K562 (cell line): ENCODE measurements around the gene HIKESHI. TPM values are rescaled to one million over a fixed set of nuclear protein-coding genes. Genes with fewer than 3 reads are reported as not detected.

Experiments used
- ARID3B ChIP-seq: fragments of 250-450 bp; sonication (Bioruptor Pico); IDR thresholded peaks from 2 replicates; pipeline ENCODE4 v1.4.0; 2020; ENCODE audit warnings: borderline replicate concordance
- ASH1L ChIP-seq: fragments of 450-650 bp; IDR thresholded peaks from 2 replicates; pipeline ENCODE4 v1.6.1; 2018; ENCODE audit warnings: borderline replicate concordance, mild to moderate bottlenecking, low read depth; ENCODE audit not compliant: partially characterized antibody
- CHD1 ChIP-seq: fragments of 200-600 bp; sonication (generic); IDR thresholded peaks from one replicate; pipeline ENCODE4 v1.6.1; 2012; ENCODE audit warnings: mild to moderate bottlenecking, moderate library complexity, low read length, inconsistent platforms
- CXXC5 ChIP-seq: fragments of 250-450 bp; sonication (Bioruptor Pico); IDR thresholded peaks from 2 replicates; pipeline ENCODE4 v1.8.0; 2022; ENCODE audit warnings: inconsistent platforms, mild to moderate bottlenecking, moderate library complexity
- DIDO1 ChIP-seq: fragments of 450-650 bp; IDR thresholded peaks from 2 replicates; pipeline ENCODE4 v1.6.1; 2016; ENCODE audit warnings: low read depth, missing biosample characterization, missing genetic modification characterization
- DPF2 ChIP-seq: fragments of 450-650 bp; IDR thresholded peaks from 2 replicates; pipeline ENCODE4 v1.6.1; 2016
- GMEB1 ChIP-seq: fragments of 250-450 bp; sonication (Bioruptor Pico); IDR thresholded peaks from 2 replicates; pipeline ENCODE4 v1.4.0; 2020; ENCODE audit warnings: mild to moderate bottlenecking
- MTA1 ChIP-seq: fragments of 450-650 bp; IDR thresholded peaks from 2 replicates; pipeline ENCODE4 v1.6.1; 2017; ENCODE audit warnings: borderline replicate concordance
- NR0B1 ChIP-seq: fragments of 450-650 bp; IDR thresholded peaks from one replicate; pipeline ENCODE4 v1.6.1; 2018; ENCODE audit warnings: mild to moderate bottlenecking, moderate library complexity; ENCODE audit not compliant: partially characterized antibody
- RBBP5 ChIP-seq: fragments of 200-600 bp; sonication (generic); IDR thresholded peaks from 2 replicates; pipeline ENCODE4 v1.6.1; 2012; ENCODE audit warnings: borderline replicate concordance, mild to moderate bottlenecking, low read length, control low read depth, inconsistent platforms; ENCODE audit not compliant: insufficient read depth, poor library complexity, severe bottlenecking
- SMAD3 ChIP-seq: fragments of 450-650 bp; formaldehyde crosslinking; conservative IDR thresholded peaks from 2 replicates; pipeline ENCODE4 v1.4.0; 2020; ENCODE audit warnings: mild to moderate bottlenecking
- TBP ChIP-seq: optimal IDR thresholded peaks from 2 replicates; pipeline ENCODE3; 2011; ENCODE audit warnings: low read depth, low read length, improper control_type of control experiment
- ZFX ChIP-seq: sonication (generic); formaldehyde crosslinking; IDR thresholded peaks from 2 replicates; pipeline ENCODE4 v1.8.0; 2022; ENCODE audit warnings: mild to moderate bottlenecking, missing genetic modification reagents, moderate library complexity
- ZNF407 ChIP-seq: fragments of 450-650 bp; IDR thresholded peaks from 2 replicates; pipeline ENCODE4 v1.6.1; 2016; ENCODE audit warnings: low read depth
- polyA plus RNA-seq, 8 experiments: library from polyadenylated mRNA; depleted of rRNA in 4 of 8; stranded (reverse) in 5 of 8; unstranded in 3 of 8; fragments of >200 nt; fragmentation: Nextera tagmentation in 2 of 8; fragmentation: Illumina TruSeq in 1 of 8; extraction: Ambion mirVana in 2 of 8; extraction: Trizol in 1 of 8; gene quantifications; 2 replicates each; pipeline versions ENCODE4 v1.2.1 to v1.2.3, GENCODE V29; 2011 to 2014; ENCODE audit warnings: inconsistent platforms in 1 of 8, missing spikeins in 1 of 8
- total RNA-seq, 7 experiments: library from RNA; depleted of rRNA in 6 of 7; stranded (reverse); fragments of >200 nt in 6 of 7; fragmentation: Illumina TruSeq in 2 of 7; extraction: Trizol in 2 of 7; gene quantifications; 2 replicates each; pipeline versions ENCODE4 v1.2.1 to v1.2.3, GENCODE V29; 2011 to 2021; ENCODE audit warnings: low replicate concordance in 1 of 7

Gene HIKESHI
- total and polyA plus RNA-seq, 9 of the 15 experiments (the other 6 are each of a cell fraction or from before 2014, with no cell fraction given) = 33.2 to 196 (median 62.7) TPM

- TF ChIP-seq ASH1L = peak; percentile 82
- 0 out of 2 replicates have a peak, but pooled peaks have one; percentile 47 for TF ChIP-seq ZFX
- peak; percentile 7; the same call in 1 of the 2 replicates for TF ChIP-seq GMEB1 (CRISPR knock-in tag)
- no peak for TF ChIP-seq ARID3B (CRISPR knock-in tag)
- TF ChIP-seq ZNF407 = no peak
- no peak for TF ChIP-seq MTA1
- TF ChIP-seq CHD1 = peak; percentile 81
- TF ChIP-seq DIDO1 = peak; percentile 95
- peak; percentile 78 for TF ChIP-seq CXXC5
- peak; percentile 48; the same call in 1 of the 2 replicates for TF ChIP-seq DPF2
- TF ChIP-seq NR0B1 = no peak
- peak; percentile 73 for TF ChIP-seq SMAD3 (CRISPR knock-in tag)
- TF ChIP-seq RBBP5 = peak; percentile 99
- TF ChIP-seq TBP = peak; percentile 81
Measured at GRCh38 chr11:86302092-86302793, at the start of gene HIKESHI (continued).
